ENCODE measurements around the gene SLC26A9.

GRCh38 chr1:205921570-205921909 is 21.7 kb downstream of the SLC26A9 start:
- TF ChIP-seq POLR2AphosphoS5 (IDR thresholded peaks at IDR 0.05; ENCODE audit: low read depth, low read length) = no peak
- TF ChIP-seq SIN3A (IDR thresholded peaks at IDR 0.05; ENCODE audit: borderline replicate concordance, insufficient read depth, low read length) = no peak
- TF ChIP-seq TAF1 (IDR thresholded peaks at IDR 0.05; ENCODE audit: borderline replicate concordance, insufficient read depth, low read length) = no peak
- TF ChIP-seq, protein P1, sequence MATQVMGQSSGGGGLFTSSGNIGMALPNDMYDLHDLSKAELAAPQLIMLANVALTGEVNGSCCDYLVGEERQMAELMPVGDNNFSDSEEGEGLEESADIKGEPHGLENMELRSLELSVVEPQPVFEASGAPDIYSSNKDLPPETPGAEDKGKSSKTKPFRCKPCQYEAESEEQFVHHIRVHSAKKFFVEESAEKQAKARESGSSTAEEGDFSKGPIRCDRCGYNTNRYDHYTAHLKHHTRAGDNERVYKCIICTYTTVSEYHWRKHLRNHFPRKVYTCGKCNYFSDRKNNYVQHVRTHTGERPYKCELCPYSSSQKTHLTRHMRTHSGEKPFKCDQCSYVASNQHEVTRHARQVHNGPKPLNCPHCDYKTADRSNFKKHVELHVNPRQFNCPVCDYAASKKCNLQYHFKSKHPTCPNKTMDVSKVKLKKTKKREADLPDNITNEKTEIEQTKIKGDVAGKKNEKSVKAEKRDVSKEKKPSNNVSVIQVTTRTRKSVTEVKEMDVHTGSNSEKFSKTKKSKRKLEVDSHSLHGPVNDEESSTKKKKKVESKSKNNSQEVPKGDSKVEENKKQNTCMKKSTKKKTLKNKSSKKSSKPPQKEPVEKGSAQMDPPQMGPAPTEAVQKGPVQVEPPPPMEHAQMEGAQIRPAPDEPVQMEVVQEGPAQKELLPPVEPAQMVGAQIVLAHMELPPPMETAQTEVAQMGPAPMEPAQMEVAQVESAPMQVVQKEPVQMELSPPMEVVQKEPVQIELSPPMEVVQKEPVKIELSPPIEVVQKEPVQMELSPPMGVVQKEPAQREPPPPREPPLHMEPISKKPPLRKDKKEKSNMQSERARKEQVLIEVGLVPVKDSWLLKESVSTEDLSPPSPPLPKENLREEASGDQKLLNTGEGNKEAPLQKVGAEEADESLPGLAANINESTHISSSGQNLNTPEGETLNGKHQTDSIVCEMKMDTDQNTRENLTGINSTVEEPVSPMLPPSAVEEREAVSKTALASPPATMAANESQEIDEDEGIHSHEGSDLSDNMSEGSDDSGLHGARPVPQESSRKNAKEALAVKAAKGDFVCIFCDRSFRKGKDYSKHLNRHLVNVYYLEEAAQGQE (IDR thresholded peaks at IDR 0.05; ENCODE audit: insufficient read depth in 1 of 2, low read depth in 2 of 2, low read length in 2 of 2) = no peak

All from PFSK-1 (cell line).